Raji (cell line): ENCODE measurements around the gene ARL8A.

Source experiments
- POLR2A ChIP-seq: IDR thresholded peaks from 2 replicates; pipeline ENCODE4 v1.6.1; 2011; ENCODE audit warnings: low read depth, low read length, control low read depth; ENCODE audit not compliant: insufficient read depth

ARL8A gene

DNA sequence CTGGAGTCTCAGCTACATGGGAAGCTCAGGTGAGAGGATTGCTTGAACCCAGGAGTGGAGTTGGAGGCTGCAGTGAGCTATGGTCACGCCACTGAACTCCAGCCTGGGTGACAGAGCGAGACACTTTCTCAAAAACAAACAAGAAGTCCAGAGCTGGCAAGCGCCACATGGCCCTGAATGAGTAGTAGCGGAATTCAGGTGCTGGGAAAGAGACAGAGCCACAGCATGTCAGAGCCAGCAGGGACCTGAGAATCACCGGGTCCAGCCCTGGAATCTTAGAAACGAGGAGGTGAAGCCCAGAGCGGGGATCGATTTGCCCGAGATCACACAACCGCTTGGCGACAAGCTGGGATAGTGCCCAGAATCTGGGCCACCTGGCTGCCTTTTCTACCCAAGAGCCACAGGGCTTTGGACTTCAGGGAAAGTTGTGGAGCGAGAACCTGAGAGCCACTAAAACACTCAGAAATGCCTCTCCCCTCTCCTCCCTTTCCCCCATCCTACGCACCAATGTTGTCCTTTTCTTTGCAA is 9.8 kb downstream of the ARL8A start:
- TF ChIP-seq POLR2A, result no peak

- TF ChIP-seq POLR2A, result no peak
These were observed 10.5 kb downstream of the ARL8A start for GRCh38 chr1:202133989-202134388.

- TF ChIP-seq POLR2A, result no peak
These were observed 11.0 kb downstream of the ARL8A start for GRCh38 chr1:202133496-202133895.

DNA sequence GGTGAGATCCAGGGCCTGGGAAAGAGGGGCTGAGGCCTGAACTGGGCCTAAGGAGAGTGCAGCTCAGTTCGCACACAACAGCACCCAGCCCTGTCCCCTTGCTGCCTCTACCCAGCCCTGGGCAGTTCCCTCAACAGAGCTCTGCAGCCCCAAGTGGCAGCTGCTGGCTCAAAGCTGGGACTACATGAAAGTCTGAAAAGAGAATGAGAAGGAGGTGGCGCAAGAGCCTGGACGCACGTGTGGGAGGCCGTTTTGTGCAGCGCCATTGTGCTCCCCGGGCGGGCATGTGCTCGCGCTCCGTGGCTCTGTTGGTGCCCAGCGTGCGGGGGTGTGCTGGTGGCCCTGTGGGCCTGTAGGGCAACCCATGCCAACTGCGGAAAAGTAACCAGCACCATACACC is 11.5 kb downstream of the ARL8A start:
- no peak for TF ChIP-seq POLR2A

- no peak for TF ChIP-seq POLR2A
These were observed 12.3 kb downstream of the ARL8A start for GRCh38 chr1:202131956-202132821.

DNA sequence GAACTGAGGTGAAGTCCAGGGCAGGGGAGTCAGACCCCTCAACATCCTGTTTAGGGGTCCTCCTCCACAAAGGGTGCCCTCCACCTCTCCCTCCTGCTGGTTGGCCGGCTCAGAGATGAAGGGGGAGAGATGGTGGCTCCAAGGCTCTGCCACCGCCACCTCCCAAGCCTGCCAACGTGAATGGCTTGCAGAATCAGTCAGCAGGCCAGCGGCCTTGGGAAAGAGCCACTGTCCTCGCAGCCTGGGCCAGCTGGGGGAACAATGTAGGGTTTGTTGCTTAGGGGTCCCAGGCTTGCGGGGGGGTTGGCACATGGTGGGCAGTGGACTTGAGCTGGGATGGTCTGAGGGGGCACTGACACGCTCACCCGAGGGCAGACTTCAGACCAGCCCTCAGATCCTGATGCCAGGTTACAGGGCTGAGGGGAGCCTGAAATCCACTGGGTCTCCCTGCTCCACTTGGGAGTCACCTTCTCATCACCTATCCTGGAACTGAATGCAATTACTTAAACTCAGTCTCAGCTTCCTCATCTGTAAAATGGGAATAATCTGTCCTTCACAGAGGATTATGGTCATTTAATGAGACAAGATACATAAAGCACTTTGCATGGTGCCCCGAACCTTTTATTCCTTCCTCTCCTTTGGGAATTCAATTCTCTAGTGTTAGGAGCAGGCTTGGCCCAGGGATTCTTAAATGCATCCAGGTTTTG is 13.6 kb downstream of the ARL8A start:
- no peak for TF ChIP-seq POLR2A

DNA sequence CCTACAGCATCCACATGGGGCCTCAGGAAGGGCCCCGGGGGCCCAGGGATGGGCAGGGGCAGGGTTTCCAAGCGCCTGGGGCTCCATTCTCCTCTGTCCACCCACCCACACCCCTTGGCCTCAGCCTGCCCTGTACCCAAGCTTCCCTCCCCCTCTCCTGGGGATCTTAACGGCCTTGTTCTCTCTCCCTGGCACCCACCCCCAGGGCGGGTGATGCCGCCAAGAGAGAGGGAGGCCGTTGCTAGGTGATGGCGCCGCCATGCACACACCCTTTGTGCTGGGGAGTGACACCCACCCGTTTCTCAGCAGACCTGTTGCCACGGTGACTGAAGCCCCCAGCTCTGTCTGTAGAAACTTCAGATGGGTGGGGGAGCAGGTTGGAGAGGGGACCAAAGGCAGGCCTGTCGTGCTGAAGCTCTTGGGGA is 14.2 kb downstream of the ARL8A start:
- TF ChIP-seq POLR2A, result no peak

- no peak for TF ChIP-seq POLR2A
These were observed 14.9 kb downstream of the ARL8A start for GRCh38 chr1:202129453-202130296.

GRCh38 chr1:202127836-202128622 is 16.5 kb downstream of the ARL8A start:
- TF ChIP-seq POLR2A, result no peak

GRCh38 chr1:202127061-202127460 is 17.5 kb downstream of the ARL8A start:
- no peak for TF ChIP-seq POLR2A

- no peak for TF ChIP-seq POLR2A
These were observed 18.1 kb downstream of the ARL8A start for GRCh38 chr1:202126426-202126825.

DNA sequence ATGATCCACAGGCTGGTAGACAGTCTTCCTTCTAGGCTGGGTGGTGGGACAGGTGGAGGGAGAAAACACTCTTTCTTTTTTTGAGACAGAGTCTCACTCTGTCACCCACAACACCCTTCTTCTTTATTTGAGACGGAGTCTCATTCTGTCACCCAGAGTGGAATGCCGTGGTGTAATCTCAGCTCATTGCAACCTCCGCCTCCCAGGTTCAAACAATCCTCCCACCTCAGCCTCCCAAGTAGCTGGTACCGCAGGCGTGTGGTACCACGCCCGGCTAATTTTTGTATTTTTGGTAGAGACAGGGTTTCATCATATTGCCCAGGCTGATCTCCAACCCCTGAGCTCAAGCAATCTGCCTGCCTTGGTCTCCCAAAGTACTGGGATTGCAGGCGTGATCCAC is 18.9 kb downstream of the ARL8A start:
- no peak for TF ChIP-seq POLR2A

GRCh38 chr1:202124142-202124541 is 20.4 kb downstream of the ARL8A start:
- TF ChIP-seq POLR2A, result no peak

DNA sequence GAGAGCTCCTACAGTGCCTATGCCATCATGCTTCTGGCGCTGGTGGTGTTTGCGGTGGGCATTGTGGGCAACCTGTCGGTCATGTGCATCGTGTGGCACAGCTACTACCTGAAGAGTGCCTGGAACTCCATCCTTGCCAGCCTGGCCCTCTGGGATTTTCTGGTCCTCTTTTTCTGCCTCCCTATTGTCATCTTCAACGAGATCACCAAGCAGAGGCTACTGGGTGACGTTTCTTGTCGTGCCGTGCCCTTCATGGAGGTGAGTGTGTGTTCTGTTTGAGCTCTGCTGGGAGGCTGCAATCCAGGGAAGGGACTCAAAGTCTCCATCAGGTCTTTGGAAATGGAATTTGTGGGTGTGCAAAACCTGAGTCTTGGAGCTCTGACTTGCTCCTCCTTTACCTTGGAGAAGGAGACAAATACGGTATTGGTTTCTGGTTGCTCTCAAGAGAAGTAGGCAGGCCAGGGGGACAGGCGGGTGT is 21.2 kb downstream of the ARL8A start:
- no peak for TF ChIP-seq POLR2A

- TF ChIP-seq POLR2A, result no peak
These were observed 21.8 kb downstream of the ARL8A start, which contains the start of gene GPR37L1 for GRCh38 chr1:202122639-202123335. Gene GPR37L1 (plus strand): TSS chr1:202122917. CDS start chr1:202122964, 47 bp downstream.
